ENCODE measurements around the gene RAET1L. TPM values are rescaled to one million over a fixed set of nuclear protein-coding genes. Genes with fewer than 3 reads are reported as not detected.

Gene RAET1L
- total and polyA plus RNA-seq, 9 of the 15 experiments (the other 6 are each of a cell fraction or from before 2014, with no cell fraction given), result not detected

DNA sequence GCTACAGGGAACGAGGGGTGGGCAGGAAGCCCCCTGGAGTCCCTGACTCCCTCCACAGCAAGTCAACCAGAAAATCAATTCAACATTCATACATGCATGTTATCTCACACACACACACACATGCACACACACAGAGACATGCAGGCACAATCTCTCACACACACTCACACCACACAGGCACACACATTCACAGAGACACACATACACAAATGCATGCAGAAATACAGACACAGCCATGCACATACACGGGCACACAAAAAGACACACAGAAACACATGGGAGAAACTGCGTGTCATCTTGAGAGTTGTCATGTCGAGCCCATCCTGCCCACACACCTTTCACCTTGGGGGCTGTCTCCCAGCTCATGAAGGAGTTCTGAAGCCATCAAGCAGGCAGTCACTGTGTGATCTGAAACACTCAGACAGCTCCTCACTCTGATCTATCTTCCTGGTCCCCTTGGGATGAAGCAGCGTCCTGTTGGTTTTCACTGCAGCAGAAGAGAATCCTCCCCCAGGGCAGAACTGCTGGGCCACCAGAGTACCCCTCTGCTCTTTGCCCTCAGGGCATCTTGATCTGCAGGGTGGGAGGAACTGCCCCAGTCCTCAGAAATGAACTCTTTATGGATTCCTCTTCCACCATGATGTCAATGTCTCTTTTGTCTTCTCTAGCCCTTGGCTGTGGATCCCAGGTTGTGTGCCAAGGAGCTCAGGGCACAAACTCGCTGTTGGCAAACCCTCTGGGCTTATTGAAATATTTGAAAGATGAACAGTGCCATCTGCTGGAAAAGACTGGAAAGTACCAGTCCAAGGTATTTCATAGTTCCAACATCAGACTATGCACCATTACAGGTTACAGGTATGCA lies 8.8 kb downstream of the RAET1L start (continued):
- TF ChIP-seq ZBTB40 (IDR thresholded peaks at IDR 0.05), result no peak
- 0 out of 2 replicates have a peak, but pooled peaks have one; percentile 19 for TF ChIP-seq ZBTB40 (CRISPR knock-in tag; IDR thresholded peaks at IDR 0.05)
- peak; percentile 55; the same call in 1 of the 2 replicates for TF ChIP-seq CBFB (CRISPR knock-in tag; IDR thresholded peaks at IDR 0.05)
- TF ChIP-seq KLF10 (CRISPR knock-in tag; IDR thresholded peaks at IDR 0.05), result no peak
- TF ChIP-seq, protein P1, sequence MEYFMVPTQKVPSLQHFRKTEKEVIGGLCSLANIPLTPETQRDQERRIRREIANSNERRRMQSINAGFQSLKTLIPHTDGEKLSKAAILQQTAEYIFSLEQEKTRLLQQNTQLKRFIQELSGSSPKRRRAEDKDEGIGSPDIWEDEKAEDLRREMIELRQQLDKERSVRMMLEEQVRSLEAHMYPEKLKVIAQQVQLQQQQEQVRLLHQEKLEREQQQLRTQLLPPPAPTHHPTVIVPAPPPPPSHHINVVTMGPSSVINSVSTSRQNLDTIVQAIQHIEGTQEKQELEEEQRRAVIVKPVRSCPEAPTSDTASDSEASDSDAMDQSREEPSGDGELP (CRISPR knock-in tag; IDR thresholded peaks at IDR 0.05; ENCODE audit: borderline replicate concordance), result no peak
- TF ChIP-seq MAZ (CRISPR knock-in tag; conservative IDR thresholded peaks at IDR 0.05 in 1 of 2, IDR thresholded peaks at IDR 0.05 in 1 of 2), result peak in 1 of 2 experiments; percentile 64; a peak in 2 of 4 replicates
- TF ChIP-seq THRB (CRISPR knock-in tag; conservative IDR thresholded peaks at IDR 0.05), result 0 out of 2 replicates have a peak, but pooled peaks have one; percentile 23
- TF ChIP-seq, protein P2, sequence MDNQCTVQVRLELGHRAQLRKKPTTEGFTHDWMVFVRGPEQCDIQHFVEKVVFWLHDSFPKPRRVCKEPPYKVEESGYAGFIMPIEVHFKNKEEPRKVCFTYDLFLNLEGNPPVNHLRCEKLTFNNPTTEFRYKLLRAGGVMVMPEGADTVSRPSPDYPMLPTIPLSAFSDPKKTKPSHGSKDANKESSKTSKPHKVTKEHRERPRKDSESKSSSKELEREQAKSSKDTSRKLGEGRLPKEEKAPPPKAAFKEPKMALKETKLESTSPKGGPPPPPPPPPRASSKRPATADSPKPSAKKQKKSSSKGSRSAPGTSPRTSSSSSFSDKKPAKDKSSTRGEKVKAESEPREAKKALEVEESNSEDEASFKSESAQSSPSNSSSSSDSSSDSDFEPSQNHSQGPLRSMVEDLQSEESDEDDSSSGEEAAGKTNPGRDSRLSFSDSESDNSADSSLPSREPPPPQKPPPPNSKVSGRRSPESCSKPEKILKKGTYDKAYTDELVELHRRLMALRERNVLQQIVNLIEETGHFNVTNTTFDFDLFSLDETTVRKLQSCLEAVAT (IDR thresholded peaks at IDR 0.05), result peak in 1 of 2 experiments; percentile 21; a peak in 1 of 4 replicates
- TF ChIP-seq RUNX1 (IDR thresholded peaks at IDR 0.05; ENCODE audit: low read depth), result no peak
- no peak for TF ChIP-seq MAFG (tag; conservative IDR thresholded peaks at IDR 0.05)

All from K562 (cell line).